Measurements from ENCODE around the gene DNAAF2.

DNAAF2 gene

DNA sequence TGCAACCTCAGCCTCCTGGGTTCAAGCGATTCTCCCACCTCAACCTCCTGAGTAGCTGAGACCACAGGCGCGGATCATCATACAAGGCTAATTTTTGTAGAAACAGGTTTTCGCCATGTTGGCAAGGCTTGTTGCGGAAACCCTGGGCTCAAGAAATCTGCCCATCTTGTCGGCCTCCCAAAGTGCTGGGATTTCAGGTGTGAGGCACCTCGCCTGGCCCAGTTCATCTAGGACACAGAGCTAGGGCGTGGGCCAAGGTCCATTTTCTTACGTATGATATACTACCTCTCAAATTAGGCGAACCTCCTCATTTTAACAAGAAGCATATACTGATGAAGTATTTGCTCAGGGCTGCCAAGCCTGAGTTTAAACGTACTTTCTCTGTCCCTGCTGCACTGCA lies 51.0 kb downstream of the DNAAF2 start:
- H2AFZ ChIP-seq (ENCODE audit: low read length, unreplicated experiment), result no peak overlapping the region
- peaks cover 31% of the 10 kb centered on the region for H3K36me3 ChIP-seq (ENCODE audit: insufficient read depth, low read length)
- no peaks in the 10 kb centered on the region for H3K27me3 ChIP-seq (ENCODE audit: insufficient read depth, low read length)
- H3K79me2 ChIP-seq (ENCODE audit: control insufficient read depth, insufficient read depth, low read length, unreplicated experiment), result peaks cover 58% of the 10 kb centered on the region
- 0 out of 2 replicates have a peak overlapping the region, but pooled peaks have one; percentile 2 for H3K27ac ChIP-seq (ENCODE audit: low read depth, low read length)
- H3K4me3 ChIP-seq (ENCODE audit: low read depth, low read length), result peak overlapping the region; percentile 88
- H3K4me1 ChIP-seq (ENCODE audit: control insufficient read depth, insufficient read depth, low read length, unreplicated experiment), result peaks cover 22% of the 10 kb centered on the region

DNA sequence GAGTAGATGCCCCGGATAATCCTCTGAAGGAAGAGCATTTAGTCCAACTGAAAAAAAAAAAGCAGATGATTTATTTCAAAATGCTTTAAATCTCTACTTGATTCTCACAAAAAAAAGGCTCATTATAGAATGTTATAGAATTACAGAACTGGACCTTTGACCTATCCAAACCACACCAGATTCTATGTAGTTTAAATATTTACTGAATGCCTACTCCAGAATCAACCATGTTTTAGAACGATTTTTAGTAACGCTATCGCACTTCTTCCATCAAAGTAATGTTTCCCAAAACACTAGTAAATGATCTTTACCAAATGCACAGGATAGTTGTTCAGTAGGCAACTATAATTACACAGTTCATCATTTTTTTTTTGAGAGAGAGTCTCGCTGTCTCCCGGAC lies 51.4 kb downstream of the DNAAF2 start:
- no peak overlapping the region for H2AFZ ChIP-seq (ENCODE audit: low read length, unreplicated experiment)
- no peak overlapping the region for H3K27ac ChIP-seq (ENCODE audit: low read depth, low read length)
- H3K4me3 ChIP-seq (ENCODE audit: low read depth, low read length), result peak overlapping the region; percentile 88
- H3K36me3 ChIP-seq (ENCODE audit: insufficient read depth, low read length), result peaks cover 31% of the 10 kb centered on the region
- H3K4me1 ChIP-seq (ENCODE audit: control insufficient read depth, insufficient read depth, low read length, unreplicated experiment), result peaks cover 22% of the 10 kb centered on the region
- peaks cover 58% of the 10 kb centered on the region for H3K79me2 ChIP-seq (ENCODE audit: control insufficient read depth, insufficient read depth, low read length, unreplicated experiment)
- H3K27me3 ChIP-seq (ENCODE audit: insufficient read depth, low read length), result no peaks in the 10 kb centered on the region

DNA sequence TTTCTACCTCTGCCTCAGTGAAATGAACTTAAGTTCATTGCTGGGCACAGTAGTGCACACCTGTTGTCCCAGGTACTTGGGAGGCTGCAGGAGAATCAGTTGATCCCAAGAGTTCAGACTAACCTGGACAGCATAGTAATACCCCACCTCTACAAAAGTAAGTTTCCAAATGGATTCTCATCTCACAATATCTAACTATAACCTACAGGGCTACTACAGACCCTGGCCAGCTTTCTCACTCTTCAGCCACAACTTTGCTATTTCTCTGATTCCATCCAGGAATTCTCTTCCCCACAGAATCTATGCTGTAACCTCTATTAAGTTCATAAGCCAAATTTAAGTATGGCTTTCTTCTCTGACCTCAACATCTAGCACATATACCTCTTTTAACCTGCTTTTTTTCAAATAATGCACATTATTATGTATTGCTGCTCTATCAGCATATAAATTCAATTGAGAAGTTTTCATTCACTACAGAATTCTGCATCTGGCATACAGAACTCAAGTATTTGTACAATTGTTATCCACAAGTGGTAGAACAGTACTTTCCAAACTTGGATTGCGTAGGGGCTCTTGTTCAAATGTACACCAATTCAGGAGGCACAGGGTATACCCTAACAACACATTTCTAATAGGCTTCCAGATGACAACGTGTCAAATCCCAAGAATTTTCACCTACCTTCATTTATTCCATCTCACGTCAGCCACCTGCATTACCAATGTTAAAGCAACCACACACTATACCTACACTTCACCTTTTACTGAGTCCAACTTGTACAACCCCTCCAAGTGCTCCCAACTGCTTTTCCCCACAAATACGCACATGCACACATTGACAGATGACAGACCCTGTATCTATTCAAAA lies 52.7 kb downstream of the DNAAF2 start:
- Histone ChIP-seq H3K27me3 (ENCODE audit: insufficient read depth, low read length) (no peaks in the 10 kb centered on the region), H3K4me3 (ENCODE audit: low read depth, low read length) (no peak overlapping the region), H3K79me2 (ENCODE audit: control insufficient read depth, insufficient read depth, low read length, unreplicated experiment) (peaks cover 61% of the 10 kb centered on the region), H3K27ac (ENCODE audit: low read depth, low read length) (no peak overlapping the region), H3K36me3 (ENCODE audit: insufficient read depth, low read length) (peaks cover 31% of the 10 kb centered on the region), H3K4me1 (ENCODE audit: control insufficient read depth, insufficient read depth, low read length, unreplicated experiment) (peaks cover 17% of the 10 kb centered on the region), H2AFZ (ENCODE audit: low read length, unreplicated experiment) (no peak overlapping the region)

DNA sequence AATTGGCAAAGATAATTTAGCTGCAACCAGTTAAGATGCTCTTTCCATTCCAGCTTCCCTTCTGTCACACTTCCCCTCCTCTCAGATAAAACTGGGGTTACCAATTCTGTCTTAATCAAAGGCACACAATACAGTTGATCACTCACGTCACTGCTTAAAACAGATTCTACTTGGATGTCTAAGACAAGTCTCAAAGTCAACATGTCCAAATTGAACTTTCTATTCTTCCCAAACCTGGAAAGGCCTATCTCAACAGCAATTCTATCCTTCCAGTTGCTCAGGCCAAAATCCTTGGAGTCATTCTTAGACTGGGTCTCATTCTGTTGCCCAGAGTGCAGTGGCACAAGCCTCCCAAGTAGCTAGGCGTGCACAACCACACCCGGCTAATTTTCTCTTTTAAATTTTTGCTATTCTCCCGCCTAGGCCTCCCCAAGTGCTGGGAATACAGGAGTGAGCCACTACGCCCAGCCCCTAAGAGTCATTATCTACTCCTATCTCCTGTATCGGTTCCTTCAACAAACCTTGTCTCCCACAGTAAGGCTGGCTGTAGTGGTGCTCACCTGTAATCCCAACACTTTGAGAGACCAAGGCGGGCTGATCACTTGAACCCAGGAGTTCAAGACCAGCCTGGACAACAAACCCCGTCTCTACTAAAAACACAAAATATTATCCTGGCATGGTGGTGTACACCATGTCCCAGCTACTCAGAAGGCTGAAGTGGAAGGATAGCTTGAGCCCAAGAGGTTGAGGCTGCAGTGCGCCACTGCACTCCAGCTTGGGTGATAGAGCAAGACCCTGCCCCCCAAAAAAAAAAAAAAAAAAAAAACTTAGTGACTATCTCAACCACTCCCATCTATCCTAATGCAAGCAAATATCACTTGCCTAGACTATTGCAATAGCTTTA lies 53.6 kb downstream of the DNAAF2 start:
- Histone ChIP-seq H3K27me3 (ENCODE audit: insufficient read depth, low read length) (no peaks in the 10 kb centered on the region), H3K4me3 (ENCODE audit: low read depth, low read length) (no peak overlapping the region), H3K4me1 (ENCODE audit: control insufficient read depth, insufficient read depth, low read length, unreplicated experiment) (peaks cover 16% of the 10 kb centered on the region), H3K36me3 (ENCODE audit: insufficient read depth, low read length) (peaks cover 31% of the 10 kb centered on the region), H3K79me2 (ENCODE audit: control insufficient read depth, insufficient read depth, low read length, unreplicated experiment) (peaks cover 61% of the 10 kb centered on the region), H2AFZ (ENCODE audit: low read length, unreplicated experiment) (no peak overlapping the region), H3K27ac (ENCODE audit: low read depth, low read length) (no peak overlapping the region)

DNA sequence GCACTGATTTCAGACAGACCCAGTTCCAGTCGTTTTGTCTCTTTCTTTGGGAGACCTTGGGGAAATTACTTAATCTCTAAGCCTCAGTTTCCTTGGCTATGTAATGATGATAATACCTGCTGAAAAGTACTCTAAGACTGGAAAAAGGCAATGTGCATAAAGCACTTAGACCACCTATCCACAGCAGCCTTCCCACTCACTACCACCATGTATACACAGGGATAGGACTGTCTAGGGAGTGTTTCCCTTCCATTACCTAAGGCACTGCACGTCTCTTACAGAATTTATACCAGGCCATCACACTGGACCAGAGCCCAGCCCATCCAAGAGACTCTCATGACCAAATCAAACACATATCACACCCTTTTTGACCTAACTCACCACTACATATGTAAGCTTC lies 55.2 kb downstream of the DNAAF2 start:
- Histone ChIP-seq H3K36me3 (ENCODE audit: insufficient read depth, low read length) (peaks cover 31% of the 10 kb centered on the region), H3K79me2 (ENCODE audit: control insufficient read depth, insufficient read depth, low read length, unreplicated experiment) (peaks cover 48% of the 10 kb centered on the region), H3K4me3 (ENCODE audit: low read depth, low read length) (no peak overlapping the region)

DNA sequence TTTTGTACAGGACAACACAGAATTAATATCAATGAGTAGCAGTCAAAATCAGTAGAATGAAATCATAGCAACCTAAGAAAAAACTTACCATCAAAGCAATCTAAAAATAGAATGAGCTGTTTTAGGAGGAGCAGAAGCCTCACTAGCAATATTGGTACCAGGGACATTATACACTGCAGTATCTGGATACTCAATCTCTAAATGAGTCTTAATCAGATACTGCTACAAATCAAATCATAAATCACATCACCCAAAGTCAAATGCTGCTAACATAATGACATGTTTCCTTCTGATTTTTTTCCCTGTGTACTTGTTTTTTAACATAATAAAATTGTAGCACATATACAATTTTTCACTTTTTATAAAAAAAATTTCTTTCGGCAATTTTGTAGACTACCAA lies 56.9 kb downstream of the DNAAF2 start:
- no peak overlapping the region for H3K4me3 ChIP-seq (ENCODE audit: low read depth, low read length)
- H2AFZ ChIP-seq (ENCODE audit: low read length, unreplicated experiment), result no peak overlapping the region
- peaks cover 31% of the 10 kb centered on the region for H3K79me2 ChIP-seq (ENCODE audit: control insufficient read depth, insufficient read depth, low read length, unreplicated experiment)
- H3K27ac ChIP-seq (ENCODE audit: low read depth, low read length), result no peak overlapping the region
- H3K36me3 ChIP-seq (ENCODE audit: insufficient read depth, low read length), result peaks cover 26% of the 10 kb centered on the region
- H3K4me1 ChIP-seq (ENCODE audit: control insufficient read depth, insufficient read depth, low read length, unreplicated experiment), result peaks cover 3% of the 10 kb centered on the region
- no peaks in the 10 kb centered on the region for H3K27me3 ChIP-seq (ENCODE audit: insufficient read depth, low read length)

More for the DNA sequence above, 55.2 kb downstream of the DNAAF2 start:
- no peak overlapping the region for H2AFZ ChIP-seq (ENCODE audit: low read length, unreplicated experiment)
- no peaks in the 10 kb centered on the region for H3K27me3 ChIP-seq (ENCODE audit: insufficient read depth, low read length)
- H3K4me1 ChIP-seq (ENCODE audit: control insufficient read depth, insufficient read depth, low read length, unreplicated experiment), result peaks cover 16% of the 10 kb centered on the region
- no peak overlapping the region for H3K27ac ChIP-seq (ENCODE audit: low read depth, low read length)

Measured in ACC112 (cell line).